Neural progenitor cell (in vitro differentiated cells): Measurements from ENCODE around the gene ELP5. TPM values are rescaled to one million over a fixed set of nuclear protein-coding genes. Genes with fewer than 3 reads are reported as not detected.

Experiments used
- DNase-seq: peaks from one replicate; pipeline ENCODE4 v3.0.0-alpha.2; 2016; ENCODE audit warnings: low spot score
- H2AFZ ChIP-seq: fragments of 200-600 bp; sonication (generic); replicated peaks from 2 replicates; pipeline ENCODE4 v1.6.1; 2016; ENCODE audit warnings: antibody characterized with exemption
- H3F3A ChIP-seq: fragments of 200-600 bp; sonication (generic); 2 replicates; pipeline ENCODE4 v1.6.1; 2016; ENCODE audit warnings: antibody characterized with exemption, low read depth
- H3K27ac ChIP-seq: fragments of 200-600 bp; sonication (generic); 2 replicates; pipeline ENCODE4 v1.5.1; 2016; ENCODE audit warnings: mild to moderate bottlenecking
- H3K27me3 ChIP-seq: fragments of 200-600 bp; sonication (generic); 2 replicates; pipeline ENCODE4 v1.6.1; 2016; ENCODE audit warnings: mild to moderate bottlenecking, moderate library complexity
- H3K36me3 ChIP-seq: fragments of 200-600 bp; sonication (generic); 2 replicates; pipeline ENCODE4 v1.5.1; 2016
- H3K4me1 ChIP-seq: fragments of 200-600 bp; sonication (generic); 2 replicates; pipeline ENCODE4 v1.6.1; 2016; ENCODE audit warnings: mixed run types
- H3K4me2 ChIP-seq: fragments of 200-600 bp; sonication (generic); 2 replicates; pipeline ENCODE4 v1.6.1; 2016
- H3K4me3 ChIP-seq: fragments of 200-600 bp; sonication (generic); 2 replicates; pipeline ENCODE4 v1.5.1; 2016
- H3K79me2 ChIP-seq: fragments of 200-600 bp; sonication (generic); 2 replicates; pipeline ENCODE4 v1.6.1; 2016; ENCODE audit warnings: low read depth
- H3K9ac ChIP-seq: fragments of 200-600 bp; sonication (generic); 2 replicates; pipeline ENCODE4 v1.6.1; 2016
- H3K9me3 ChIP-seq: fragments of 200-600 bp; sonication (generic); 2 replicates; pipeline ENCODE4 v1.5.1; 2016; ENCODE audit warnings: low read depth
- H4K20me1 ChIP-seq: fragments of 200-600 bp; sonication (generic); 2 replicates; pipeline ENCODE4 v1.6.1; 2016; ENCODE audit warnings: low read depth
- H3K27ac Mint-ChIP-seq: 3 replicates; pipeline ENCODE4 v1.8.0; 2021; ENCODE audit warnings: mixed read lengths
- H3K27me3 Mint-ChIP-seq: 2 replicates; pipeline ENCODE4 v1.8.0; 2022; ENCODE audit warnings: low read depth, mild to moderate bottlenecking, inconsistent platforms, moderate library complexity, mixed read lengths; ENCODE audit not compliant: insufficient read depth
- H3K36me3 Mint-ChIP-seq: 3 replicates; pipeline ENCODE4 v1.8.0; 2021; ENCODE audit warnings: mixed read lengths
- H3K4me1 Mint-ChIP-seq: 3 replicates; pipeline ENCODE4 v1.8.0; 2021; ENCODE audit warnings: mixed read lengths
- H3K4me3 Mint-ChIP-seq: 3 replicates; pipeline ENCODE4 v1.8.0; 2021; ENCODE audit warnings: mild to moderate bottlenecking, moderate library complexity, mixed read lengths
- H3K9me3 Mint-ChIP-seq: 3 replicates; pipeline ENCODE4 v1.8.0; 2020; ENCODE audit warnings: mixed read lengths
- EZH2 ChIP-seq: fragments of 200-600 bp; sonication (generic); IDR thresholded peaks from 2 replicates; pipeline ENCODE4 v1.6.1; 2017; ENCODE audit warnings: antibody characterized with exemption, mild to moderate bottlenecking, moderate library complexity
- EZH2phosphoT487 ChIP-seq: fragments of 200-600 bp; sonication (generic); IDR thresholded peaks from 2 replicates; pipeline ENCODE4 v1.6.1; 2017; ENCODE audit warnings: antibody characterized with exemption
- total RNA-seq: library from RNA; depleted of rRNA; stranded (reverse); fragments of >200 nt; gene quantifications from 2 replicates; pipeline ENCODE4 v1.2.3, GENCODE V29; 2015; ENCODE audit warnings: low replicate concordance
- TF ChIP-seq, protein P1 (sequence below): fragments of 200-600 bp; sonication (generic); IDR thresholded peaks from 2 replicates; pipeline ENCODE4 v1.5.1; 2017; ENCODE audit warnings: antibody characterized with exemption, mild to moderate bottlenecking

ELP5 gene, protein sequence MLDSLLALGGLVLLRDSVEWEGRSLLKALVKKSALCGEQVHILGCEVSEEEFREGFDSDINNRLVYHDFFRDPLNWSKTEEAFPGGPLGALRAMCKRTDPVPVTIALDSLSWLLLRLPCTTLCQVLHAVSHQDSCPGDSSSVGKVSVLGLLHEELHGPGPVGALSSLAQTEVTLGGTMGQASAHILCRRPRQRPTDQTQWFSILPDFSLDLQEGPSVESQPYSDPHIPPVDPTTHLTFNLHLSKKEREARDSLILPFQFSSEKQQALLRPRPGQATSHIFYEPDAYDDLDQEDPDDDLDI
- total RNA-seq, result 17.5 and 42.2 TPM in 2 replicates

DNA sequence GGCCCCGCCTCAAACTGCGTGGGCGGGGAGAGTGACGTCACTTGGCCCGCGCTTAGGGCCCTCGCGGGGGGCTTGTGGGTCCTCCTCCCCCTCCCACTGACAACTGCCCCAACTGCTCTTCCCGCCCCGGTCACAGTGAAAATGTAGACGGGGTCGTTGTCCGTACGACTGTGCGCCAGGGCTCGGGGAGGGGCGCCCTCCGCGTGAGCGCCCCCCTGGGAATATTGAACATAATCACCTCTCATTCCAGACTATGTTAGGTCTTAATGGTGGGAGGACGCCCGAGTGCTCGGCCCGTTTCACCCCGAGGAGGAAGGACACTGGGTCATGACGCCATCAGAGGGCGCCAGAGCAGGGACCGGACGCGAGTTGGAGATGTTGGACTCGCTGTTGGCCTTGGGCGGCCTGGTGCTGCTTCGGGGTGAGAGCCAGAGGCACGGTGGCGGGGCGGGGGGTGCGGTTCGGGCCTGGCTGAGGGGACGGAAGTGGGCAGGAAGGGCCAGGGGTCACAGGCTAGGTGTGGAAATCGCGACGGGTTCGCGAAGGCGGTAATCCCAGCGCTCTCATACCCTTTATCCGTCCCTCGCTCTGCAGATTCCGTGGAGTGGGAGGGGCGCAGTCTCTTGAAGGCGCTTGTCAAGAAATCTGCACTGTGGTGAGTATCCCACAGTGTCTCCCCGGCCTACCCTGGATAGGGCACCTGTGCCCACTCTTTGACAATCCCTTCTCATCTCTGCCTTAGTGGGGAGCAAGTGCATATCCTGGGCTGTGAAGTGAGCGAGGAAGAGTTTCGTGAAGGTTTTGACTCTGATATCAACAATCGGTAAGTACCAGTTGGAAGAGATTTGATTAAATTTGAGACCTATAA, at the start of gene ELP5:
ELP5 (plus strand) TSS at position 40 of the 868 bp plus-strand sequence; CDS start at position 376, 336 bp downstream.
- Mint-ChIP-seq H3K27ac (peak within 1 kb of the TSS; percentile 99), H3K27me3 (peaks cover 12% of the 10 kb centered on the region), H3K36me3 (peaks cover 19% of the 10 kb centered on the region), H3K9me3 (no peaks in the 10 kb centered on the region), H3K4me3 (peak within 1 kb of the TSS; percentile 89), H3K4me1 (peaks cover 34% of the 10 kb centered on the region)
- Histone ChIP-seq H3K9ac (peak within 1 kb of the TSS; percentile 72), H3K27ac (peak within 1 kb of the TSS; percentile 98), H2AFZ (peak within 1 kb of the TSS; percentile 85), H3K4me2 (peak within 1 kb of the TSS; percentile 100), H4K20me1 (peaks cover 32% of the 10 kb centered on the region), H3K4me3 (peak within 1 kb of the TSS; percentile 61), H3K36me3 (peaks cover 3% of the 10 kb centered on the region), H3K79me2 (peaks cover 52% of the 10 kb centered on the region), H3K4me1 (peaks cover 16% of the 10 kb centered on the region), H3F3A (peaks cover 18% of the 10 kb centered on the region), H3K27me3 (no peaks in the 10 kb centered on the region), H3K9me3 (no peaks in the 10 kb centered on the region)
- TF ChIP-seq EZH2 (peak; percentile 37), EZH2phosphoT487 (peak; percentile 28)
- TF ChIP-seq, protein P1, sequence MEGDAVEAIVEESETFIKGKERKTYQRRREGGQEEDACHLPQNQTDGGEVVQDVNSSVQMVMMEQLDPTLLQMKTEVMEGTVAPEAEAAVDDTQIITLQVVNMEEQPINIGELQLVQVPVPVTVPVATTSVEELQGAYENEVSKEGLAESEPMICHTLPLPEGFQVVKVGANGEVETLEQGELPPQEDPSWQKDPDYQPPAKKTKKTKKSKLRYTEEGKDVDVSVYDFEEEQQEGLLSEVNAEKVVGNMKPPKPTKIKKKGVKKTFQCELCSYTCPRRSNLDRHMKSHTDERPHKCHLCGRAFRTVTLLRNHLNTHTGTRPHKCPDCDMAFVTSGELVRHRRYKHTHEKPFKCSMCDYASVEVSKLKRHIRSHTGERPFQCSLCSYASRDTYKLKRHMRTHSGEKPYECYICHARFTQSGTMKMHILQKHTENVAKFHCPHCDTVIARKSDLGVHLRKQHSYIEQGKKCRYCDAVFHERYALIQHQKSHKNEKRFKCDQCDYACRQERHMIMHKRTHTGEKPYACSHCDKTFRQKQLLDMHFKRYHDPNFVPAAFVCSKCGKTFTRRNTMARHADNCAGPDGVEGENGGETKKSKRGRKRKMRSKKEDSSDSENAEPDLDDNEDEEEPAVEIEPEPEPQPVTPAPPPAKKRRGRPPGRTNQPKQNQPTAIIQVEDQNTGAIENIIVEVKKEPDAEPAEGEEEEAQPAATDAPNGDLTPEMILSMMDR, result peak; percentile 44
- peak; percentile 98 for DNase-seq

DNA sequence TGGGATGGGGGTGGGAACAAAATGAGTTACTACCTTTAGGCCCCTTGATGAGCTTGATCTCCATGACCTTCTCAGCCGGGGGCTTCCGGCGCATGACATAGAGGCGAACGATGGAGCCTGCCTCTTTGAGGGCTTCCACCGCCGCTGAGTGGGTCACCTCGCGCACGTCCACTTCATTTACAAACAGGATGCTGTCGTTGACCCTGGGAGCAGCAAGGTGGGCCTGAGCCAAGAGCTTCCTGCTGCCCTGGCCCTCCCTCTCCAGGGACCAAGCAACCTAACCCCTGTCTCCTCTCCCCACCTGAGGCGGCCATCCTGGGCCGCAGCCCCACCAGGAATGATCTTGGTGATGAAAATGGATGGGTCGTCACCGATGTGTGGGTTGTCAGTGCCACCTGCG, 48.6 kb upstream of the ELP5 start:
- peaks cover 16% of the 10 kb centered on the region for H4K20me1 ChIP-seq
- no peak overlapping the region for H3K9ac ChIP-seq
- no peak overlapping the region for H2AFZ ChIP-seq
- peaks cover 25% of the 10 kb centered on the region for H3K4me1 ChIP-seq
- peak overlapping the region; percentile 78 for H3K4me3 Mint-ChIP-seq
- no peaks in the 10 kb centered on the region for H3K9me3 ChIP-seq
- peaks cover 23% of the 10 kb centered on the region for H3F3A ChIP-seq
- peaks cover 2% of the 10 kb centered on the region for H3K27me3 Mint-ChIP-seq
- TF ChIP-seq, protein P1, result no peak
- TF ChIP-seq EZH2 (no peak), EZH2phosphoT487 (no peak)
- H3K27me3 ChIP-seq, result no peaks in the 10 kb centered on the region
- peaks cover 43% of the 10 kb centered on the region for H3K4me1 Mint-ChIP-seq
- H3K4me2 ChIP-seq, result no peak overlapping the region
- no peak for DNase-seq
- H3K79me2 ChIP-seq, result peaks cover 32% of the 10 kb centered on the region
- peaks cover 26% of the 10 kb centered on the region for H3K36me3 Mint-ChIP-seq
- no peak overlapping the region for H3K27ac ChIP-seq
- no peaks in the 10 kb centered on the region for H3K9me3 Mint-ChIP-seq
- H3K27ac Mint-ChIP-seq, result no peak overlapping the region
- H3K4me3 ChIP-seq, result no peak overlapping the region
- peaks cover 11% of the 10 kb centered on the region for H3K36me3 ChIP-seq

DNA sequence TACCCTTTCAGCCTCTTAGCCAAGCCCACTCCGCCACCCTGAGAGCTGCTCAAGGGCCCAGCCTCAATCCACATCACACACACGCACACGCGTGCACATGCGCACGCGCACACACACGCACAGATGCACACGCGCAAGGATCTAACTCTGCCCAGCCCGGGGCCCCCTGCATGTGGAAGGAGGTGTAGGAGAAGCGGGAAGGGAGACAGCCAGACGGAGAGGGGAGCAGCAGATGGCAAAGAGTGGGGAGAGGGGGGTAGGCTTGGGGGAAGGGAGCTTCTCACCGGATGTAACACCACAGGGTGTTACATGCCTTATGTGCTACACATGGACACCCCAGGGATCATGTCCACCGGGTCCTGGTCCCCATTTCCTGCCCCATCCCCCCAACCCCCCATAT, 47.7 kb upstream of the ELP5 start:
- H3K4me3 ChIP-seq, result peak overlapping the region; percentile 58
- H3K27ac ChIP-seq, result no peak overlapping the region
- no peak for TF ChIP-seq EZH2phosphoT487
- no peak for TF ChIP-seq EZH2
- peaks cover 34% of the 10 kb centered on the region for H3K4me1 ChIP-seq
- H3K4me1 Mint-ChIP-seq, result peaks cover 53% of the 10 kb centered on the region
- H3K27me3 ChIP-seq, result no peaks in the 10 kb centered on the region
- peaks cover 42% of the 10 kb centered on the region for H3K79me2 ChIP-seq
- peak overlapping the region; percentile 90 for H3K27ac Mint-ChIP-seq
- no peak overlapping the region for H3K9ac ChIP-seq
- H3K9me3 ChIP-seq, result no peaks in the 10 kb centered on the region
- H3K4me2 ChIP-seq, result peak overlapping the region; percentile 76
- peaks cover 2% of the 10 kb centered on the region for H3K27me3 Mint-ChIP-seq
- no peaks in the 10 kb centered on the region for H3K9me3 Mint-ChIP-seq
- peaks cover 25% of the 10 kb centered on the region for H4K20me1 ChIP-seq
- no peak overlapping the region for H2AFZ ChIP-seq
- peaks cover 32% of the 10 kb centered on the region for H3F3A ChIP-seq
- DNase-seq, result no peak
- peaks cover 11% of the 10 kb centered on the region for H3K36me3 ChIP-seq
- peaks cover 26% of the 10 kb centered on the region for H3K36me3 Mint-ChIP-seq
- peak overlapping the region; percentile 78 for H3K4me3 Mint-ChIP-seq
